GM12878 (cell line): ENCODE results near the gene FRRS1L.

Experiments used
- CHD4 ChIP-seq: fragments of 200-600 bp; sonication (generic); IDR thresholded peaks from 2 replicates; pipeline ENCODE4 v1.6.1; 2016; ENCODE audit warnings: mild to moderate bottlenecking
- EED ChIP-seq: sonication (generic); IDR thresholded peaks from 2 replicates; pipeline ENCODE4 v1.6.1; 2016; ENCODE audit warnings: antibody characterized with exemption, low read depth
- JUND ChIP-seq: IDR thresholded peaks from 2 replicates; pipeline ENCODE4 v1.6.1; 2012; ENCODE audit warnings: low read depth, mild to moderate bottlenecking, low read length, improper control_type of control experiment, moderate library complexity
- KDM1A ChIP-seq: fragments of 200-600 bp; sonication (generic); IDR thresholded peaks from 2 replicates; pipeline ENCODE4 v1.6.1; 2016; ENCODE audit warnings: borderline replicate concordance
- RAD21 ChIP-seq: IDR thresholded peaks from 2 replicates; pipeline ENCODE4 v1.6.1; 2011; ENCODE audit warnings: mild to moderate bottlenecking, low read depth, low read length, moderate library complexity; ENCODE audit not compliant: insufficient read depth

- TF ChIP-seq JUND (no peak), EED (no peak), KDM1A (no peak), CHD4 (no peak), RAD21 (no peak)
These were observed 66.4 kb downstream of the FRRS1L start for GRCh38 chr9:109100543-109101201.
